Gastrocnemius medialis (tissue), 4 donors: ENCODE data around the gene USP44. TPM values are rescaled to one million over a fixed set of nuclear protein-coding genes. Genes with fewer than 3 reads are reported as not detected.

Experiments
- ATAC-seq, 2 donors: fragments of 150-250 bp; one replicate each; pipeline ENCODE4 v1.9.1; 2016
- DNase-seq, 2 donors: peaks; one replicate each; pipeline ENCODE4 v3.0.0-alpha.2; 2019
- H3K27ac ChIP-seq, 4 donors: fragments of 200-600 bp; sonication (generic); 1 replicate in 1 of 4; 2 replicates in 3 of 4; pipeline ENCODE4 v1.5.1; 2016 to 2018; ENCODE audit warnings: mild to moderate bottlenecking in 2 of 4, moderate library complexity in 1 of 4
- H3K27me3 ChIP-seq, 3 donors: fragments of 200-600 bp; sonication (generic) in 2 of 3; 1 replicate in 1 of 3; 2 replicates in 2 of 3; pipeline versions ENCODE4 v1.5.1 to v1.6.0; 2016 to 2019; ENCODE audit warnings: mild to moderate bottlenecking in 1 of 3, moderate library complexity in 1 of 3
- H3K36me3 ChIP-seq, 2 donors: fragments of 200-600 bp; sonication (generic) in 1 of 2; one replicate each; pipeline ENCODE4 v1.5.1; 2017 to 2018
- H3K4me1 ChIP-seq, 2 donors: fragments of 200-600 bp; sonication (generic) in 1 of 2; one replicate each; pipeline ENCODE4 v1.5.1; 2016 to 2017; ENCODE audit warnings: mild to moderate bottlenecking in 2 of 2
- H3K4me3 ChIP-seq, 4 donors: fragments of 200-600 bp; sonication (generic) in 3 of 4; 1 replicate in 1 of 4; 2 replicates in 3 of 4; pipeline ENCODE4 v1.5.1; 2016 to 2019; ENCODE audit warnings: mild to moderate bottlenecking in 2 of 4
- H3K9me3 ChIP-seq, 3 donors: fragments of 200-600 bp; sonication (generic) in 2 of 3; 1 replicate in 1 of 3; 2 replicates in 2 of 3; pipeline ENCODE4 v1.5.1; 2016 to 2019
- POLR2A ChIP-seq, 2 donors: fragments of 450-650 bp; IDR thresholded peaks; one replicate each; pipeline ENCODE4 v1.6.1; 2017; ENCODE audit warnings: antibody characterized with exemption in 2 of 2, mild to moderate bottlenecking in 2 of 2, moderate library complexity in 2 of 2
- in situ Hi-C, 4 donors: fragments of 200-750 bp; cut with MboI; loops; one replicate each; pipeline versions ENCODE4 v1.15.0 to v1.8.0; 2017; ENCODE audit warnings: low sequenced_read_pairs in 4 of 4
- intact Hi-C: fragments of 100-400 bp; cut with DNase I; formaldehyde crosslinking; loops from one replicate; pipeline ENCODE4 v1.15.1; 2023; ENCODE audit warnings: low total_unique reads
- total RNA-seq, 4 donors: library from RNA; depleted of rRNA; stranded (reverse); fragments of >200 nt; gene quantifications; one replicate each; pipeline versions ENCODE4 v1.1.0 to v1.2.3, GENCODE V29; 2016
- TF ChIP-seq, protein P1 (sequence below), 5 experiments: fragments of 450-650 bp in 3 of 5; fragments of 200-600 bp in 2 of 5; sonication (generic) in 2 of 5; IDR thresholded peaks in 4 of 5; conservative IDR thresholded peaks in 1 of 5; 1 replicate in 4 of 5; 2 replicates in 1 of 5; pipeline ENCODE4 v1.5.1; 2016 to 2019; ENCODE audit warnings: antibody characterized with exemption in 5 of 5, mild to moderate bottlenecking in 3 of 5, moderate library complexity in 3 of 5

Gene USP44
- total RNA-seq, 4 donors from 2014 or later: 0.07 to 0.42 (median 0.34) TPM

DNA sequence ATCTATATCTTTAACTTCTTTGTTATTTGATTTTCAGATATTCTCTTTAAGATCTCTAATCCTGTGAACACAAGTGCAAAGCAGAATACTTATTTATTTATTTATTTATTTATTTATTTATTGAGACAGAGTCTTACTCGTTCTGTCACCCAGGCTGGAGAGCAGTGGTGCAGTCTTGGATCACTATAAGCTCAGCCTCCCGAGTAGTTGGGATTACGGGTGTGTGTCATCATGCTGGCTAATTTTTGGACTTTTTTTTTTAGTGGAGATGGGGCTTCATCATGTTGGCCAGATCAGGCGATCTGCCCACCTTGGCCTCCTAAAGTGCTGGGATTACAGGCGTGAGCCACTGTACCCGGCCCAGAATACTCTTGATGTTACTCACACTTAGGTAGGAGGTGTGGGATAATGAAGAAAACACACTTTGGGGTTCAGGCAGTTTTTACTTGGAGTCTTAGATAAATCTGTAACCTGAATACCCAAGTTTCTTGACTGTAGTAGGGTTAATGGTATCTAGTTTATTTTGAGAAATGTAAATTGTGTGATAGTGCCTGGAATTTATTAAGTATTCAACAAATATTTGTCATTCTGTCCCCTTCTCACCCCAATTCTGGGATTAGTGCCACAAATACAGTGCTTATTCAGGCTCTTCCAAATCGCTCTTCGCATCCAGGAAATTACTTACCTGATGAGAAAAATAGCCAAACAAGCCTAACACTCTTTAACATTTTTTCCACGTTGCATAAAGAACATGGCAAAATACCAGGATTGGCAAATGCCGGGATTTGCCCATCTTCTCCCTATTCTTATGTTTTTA lies 44.4 kb downstream of the USP44 start:
- Histone ChIP-seq H3K4me1 (peaks cover 0 to 7% of the 10 kb centered on the region in 2 donors), H3K36me3 (peaks cover 0 to 66% of the 10 kb centered on the region in 2 donors), H3K27ac (no peak overlapping the region), H3K9me3 (no peaks in the 10 kb centered on the region), H3K4me3 (no peak overlapping the region), H3K27me3 (no peaks in the 10 kb centered on the region)
- ATAC-seq: no peak
- intact Hi-C loops: no loop called here
- TF ChIP-seq, protein P1, sequence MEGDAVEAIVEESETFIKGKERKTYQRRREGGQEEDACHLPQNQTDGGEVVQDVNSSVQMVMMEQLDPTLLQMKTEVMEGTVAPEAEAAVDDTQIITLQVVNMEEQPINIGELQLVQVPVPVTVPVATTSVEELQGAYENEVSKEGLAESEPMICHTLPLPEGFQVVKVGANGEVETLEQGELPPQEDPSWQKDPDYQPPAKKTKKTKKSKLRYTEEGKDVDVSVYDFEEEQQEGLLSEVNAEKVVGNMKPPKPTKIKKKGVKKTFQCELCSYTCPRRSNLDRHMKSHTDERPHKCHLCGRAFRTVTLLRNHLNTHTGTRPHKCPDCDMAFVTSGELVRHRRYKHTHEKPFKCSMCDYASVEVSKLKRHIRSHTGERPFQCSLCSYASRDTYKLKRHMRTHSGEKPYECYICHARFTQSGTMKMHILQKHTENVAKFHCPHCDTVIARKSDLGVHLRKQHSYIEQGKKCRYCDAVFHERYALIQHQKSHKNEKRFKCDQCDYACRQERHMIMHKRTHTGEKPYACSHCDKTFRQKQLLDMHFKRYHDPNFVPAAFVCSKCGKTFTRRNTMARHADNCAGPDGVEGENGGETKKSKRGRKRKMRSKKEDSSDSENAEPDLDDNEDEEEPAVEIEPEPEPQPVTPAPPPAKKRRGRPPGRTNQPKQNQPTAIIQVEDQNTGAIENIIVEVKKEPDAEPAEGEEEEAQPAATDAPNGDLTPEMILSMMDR (IDR thresholded peaks at IDR 0.05 in 4 of 5, conservative IDR thresholded peaks at IDR 0.05 in 1 of 5): no peak
- TF ChIP-seq POLR2A (IDR thresholded peaks at IDR 0.05): no peak
- in situ Hi-C loops: no loop called here
- no peak for DNase-seq

DNA sequence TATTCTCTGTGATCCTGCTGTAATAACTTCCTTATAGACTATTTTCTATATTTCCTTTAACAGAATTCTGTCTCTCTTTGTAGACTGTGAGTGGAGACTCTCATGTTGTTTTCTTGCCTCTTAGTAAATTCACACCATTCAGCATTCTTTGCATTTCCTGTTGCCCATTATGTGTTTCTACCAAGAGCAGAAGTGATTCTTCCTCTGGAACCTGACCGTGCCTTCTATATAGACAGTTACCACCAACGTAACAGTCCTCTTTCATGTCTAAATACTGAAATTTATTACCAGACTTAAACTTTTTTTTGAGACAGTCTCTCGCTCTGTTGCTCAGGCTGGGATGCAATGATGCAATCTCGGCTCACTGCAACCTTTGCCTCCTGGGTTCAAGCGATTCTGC lies 46.2 kb downstream of the USP44 start:
- no peak for ATAC-seq
- no peak for DNase-seq
- Histone ChIP-seq H3K4me3 (no peak overlapping the region), H3K9me3 (no peaks in the 10 kb centered on the region), H3K27ac (no peak overlapping the region), H3K27me3 (no peaks in the 10 kb centered on the region), H3K4me1 (no peaks in the 10 kb centered on the region), H3K36me3 (peaks cover 0 to 51% of the 10 kb centered on the region in 2 donors)
- in situ Hi-C loops (no loop called here), intact Hi-C loops (no loop called here)
- TF ChIP-seq, protein P1 (IDR thresholded peaks at IDR 0.05 in 4 of 5, conservative IDR thresholded peaks at IDR 0.05 in 1 of 5): no peak
- no peak for TF ChIP-seq POLR2A (IDR thresholded peaks at IDR 0.05)

DNA sequence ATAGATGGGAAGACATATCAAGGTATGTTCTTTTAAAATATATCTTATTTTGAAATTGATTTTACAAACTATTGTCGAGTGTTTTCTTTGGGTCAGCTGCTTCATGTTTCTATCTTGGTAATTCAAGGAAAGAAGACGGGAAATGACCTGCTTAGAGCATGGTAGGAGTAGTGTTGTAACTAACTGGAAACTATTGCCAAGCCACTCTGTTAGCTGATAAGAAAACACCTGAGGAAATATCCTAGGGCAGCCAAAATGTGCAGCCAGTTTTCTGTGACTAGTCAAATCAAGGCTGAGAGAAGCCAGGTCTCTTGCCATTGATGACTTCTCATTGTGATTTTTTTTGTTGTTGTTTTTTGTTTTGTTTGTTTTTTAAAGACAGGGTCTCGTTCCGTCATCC lies 47.1 kb downstream of the USP44 start:
- in situ Hi-C loops (no loop called here), intact Hi-C loops (no loop called here)
- Histone ChIP-seq H3K4me1 (no peaks in the 10 kb centered on the region), H3K4me3 (no peak overlapping the region), H3K27me3 (no peaks in the 10 kb centered on the region), H3K36me3 (peaks cover 0 to 59% of the 10 kb centered on the region in 2 donors), H3K27ac (no peak overlapping the region), H3K9me3 (no peaks in the 10 kb centered on the region)
- DNase-seq: no peak
- no peak for TF ChIP-seq POLR2A (IDR thresholded peaks at IDR 0.05)
- TF ChIP-seq, protein P1 (IDR thresholded peaks at IDR 0.05 in 4 of 5, conservative IDR thresholded peaks at IDR 0.05 in 1 of 5): no peak
- no peak for ATAC-seq

DNA sequence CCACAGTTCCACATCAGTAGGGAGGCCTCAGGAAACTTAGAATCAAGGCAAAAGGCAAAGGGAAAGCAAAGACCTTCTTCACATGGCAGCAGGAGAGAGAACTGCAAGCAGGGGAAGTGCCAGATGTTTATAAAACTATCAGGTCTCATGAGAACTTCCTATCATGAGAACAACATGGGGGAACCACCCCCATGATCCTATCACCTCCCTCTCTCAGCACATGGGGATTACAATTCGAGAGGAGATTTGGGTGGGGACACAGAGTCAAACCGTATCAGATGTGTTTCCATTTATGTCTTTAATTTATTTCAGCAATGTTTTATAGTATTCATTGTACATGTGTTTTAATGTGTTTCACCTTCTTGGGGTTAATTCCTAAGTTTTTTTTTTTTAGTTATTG lies 51.5 kb downstream of the USP44 start:
- Histone ChIP-seq H3K27me3 (no peaks in the 10 kb centered on the region), H3K4me3 (no peak overlapping the region), H3K4me1 (no peaks in the 10 kb centered on the region), H3K9me3 (no peaks in the 10 kb centered on the region), H3K36me3 (peaks cover 0 to 67% of the 10 kb centered on the region in 2 donors), H3K27ac (no peak overlapping the region)
- intact Hi-C loops: no loop called here
- DNase-seq: no peak
- in situ Hi-C loops: no loop called here
- ATAC-seq: no peak
- TF ChIP-seq, protein P1 (IDR thresholded peaks at IDR 0.05 in 4 of 5, conservative IDR thresholded peaks at IDR 0.05 in 1 of 5): no peak
